ENCODE measurements around the gene DNAJC15.

DNAJC15 gene

GRCh38 chr13:43023289-43023963, at the start of gene DNAJC15:
Gene DNAJC15 (plus strand): TSS chr13:43023586. CDS start chr13:43023627, 41 bp downstream.
- Histone ChIP-seq H3K4me3 (ENCODE audit: low read depth in 1 of 2, low read length in 2 of 2) (peak within 1 kb of the TSS; percentile 87 to 98), H3K9me3 (ENCODE audit: control insufficient read depth in 1 of 2, low read length in 2 of 2) (no peaks in the 10 kb centered on the region), H3K27ac (ENCODE audit: low read depth, low read length) (peak within 1 kb of the TSS; percentile 82), H3K4me1 (ENCODE audit: control insufficient read depth in 1 of 2, insufficient read depth in 2 of 2, low read length in 2 of 2) (peaks cover 20 to 24% of the 10 kb centered on the region in 2 donors), H3K9ac (ENCODE audit: low read depth in 1 of 2, low read length in 2 of 2) (peak within 1 kb of the TSS; percentile 66 to 95), H3K27me3 (ENCODE audit: control insufficient read depth in 1 of 2, insufficient read depth in 2 of 2, low read length in 2 of 2) (no peaks in the 10 kb centered on the region), H3K36me3 (ENCODE audit: control insufficient read depth in 1 of 2, insufficient read depth in 2 of 2, low read length in 2 of 2) (no peaks in the 10 kb centered on the region)

- Histone ChIP-seq H3K4me3 (ENCODE audit: low read depth in 1 of 2, low read length in 2 of 2) (no peak overlapping the region), H3K9ac (ENCODE audit: low read depth in 1 of 2, low read length in 2 of 2) (no peak overlapping the region), H3K36me3 (ENCODE audit: control insufficient read depth in 1 of 2, insufficient read depth in 2 of 2, low read length in 2 of 2) (peaks cover 3 to 4% of the 10 kb centered on the region in 2 donors), H3K27me3 (ENCODE audit: control insufficient read depth in 1 of 2, insufficient read depth in 2 of 2, low read length in 2 of 2) (no peaks in the 10 kb centered on the region), H3K27ac (ENCODE audit: low read depth, low read length) (no peak overlapping the region), H3K4me1 (ENCODE audit: control insufficient read depth in 1 of 2, insufficient read depth in 2 of 2, low read length in 2 of 2) (peaks cover 0 to 1% of the 10 kb centered on the region in 2 donors), H3K9me3 (ENCODE audit: control insufficient read depth in 1 of 2, low read length in 2 of 2) (peaks cover 0 to 3% of the 10 kb centered on the region in 2 donors)
Observed at GRCh38 chr13:42976066-42976465, 47.3 kb upstream of the DNAJC15 start.

GRCh38 chr13:42977219-42977659, 46.1 kb upstream of the DNAJC15 start:
- peaks cover 0 to 3% of the 10 kb centered on the region in 2 donors for H3K9me3 ChIP-seq (ENCODE audit: control insufficient read depth in 1 of 2, low read length in 2 of 2)
- no peak overlapping the region for H3K4me3 ChIP-seq (ENCODE audit: low read depth in 1 of 2, low read length in 2 of 2)
- H3K9ac ChIP-seq (ENCODE audit: low read depth in 1 of 2, low read length in 2 of 2), result no peak overlapping the region
- H3K27me3 ChIP-seq (ENCODE audit: control insufficient read depth in 1 of 2, insufficient read depth in 2 of 2, low read length in 2 of 2), result no peaks in the 10 kb centered on the region
- peaks cover 0 to 4% of the 10 kb centered on the region in 2 donors for H3K36me3 ChIP-seq (ENCODE audit: control insufficient read depth in 1 of 2, insufficient read depth in 2 of 2, low read length in 2 of 2)
- H3K4me1 ChIP-seq (ENCODE audit: control insufficient read depth in 1 of 2, insufficient read depth in 2 of 2, low read length in 2 of 2), result no peaks in the 10 kb centered on the region
- no peak overlapping the region for H3K27ac ChIP-seq (ENCODE audit: low read depth, low read length)

- Histone ChIP-seq H3K27me3 (ENCODE audit: control insufficient read depth in 1 of 2, insufficient read depth in 2 of 2, low read length in 2 of 2) (no peaks in the 10 kb centered on the region), H3K9me3 (ENCODE audit: control insufficient read depth in 1 of 2, low read length in 2 of 2) (peaks cover 0 to 3% of the 10 kb centered on the region in 2 donors), H3K9ac (ENCODE audit: low read depth in 1 of 2, low read length in 2 of 2) (no peak overlapping the region), H3K27ac (ENCODE audit: low read depth, low read length) (no peak overlapping the region), H3K4me1 (ENCODE audit: control insufficient read depth in 1 of 2, insufficient read depth in 2 of 2, low read length in 2 of 2) (peaks cover 10 to 23% of the 10 kb centered on the region in 2 donors), H3K4me3 (ENCODE audit: low read depth in 1 of 2, low read length in 2 of 2) (no peak overlapping the region), H3K36me3 (ENCODE audit: control insufficient read depth in 1 of 2, insufficient read depth in 2 of 2, low read length in 2 of 2) (peaks cover 0 to 4% of the 10 kb centered on the region in 2 donors)
Observed at GRCh38 chr13:42981317-42981716, 42.1 kb upstream of the DNAJC15 start.

GRCh38 chr13:42981853-42982252, 41.5 kb upstream of the DNAJC15 start:
- Histone ChIP-seq H3K9me3 (ENCODE audit: control insufficient read depth in 1 of 2, low read length in 2 of 2) (peaks cover 0 to 3% of the 10 kb centered on the region in 2 donors), H3K4me3 (ENCODE audit: low read depth in 1 of 2, low read length in 2 of 2) (no peak overlapping the region), H3K36me3 (ENCODE audit: control insufficient read depth in 1 of 2, insufficient read depth in 2 of 2, low read length in 2 of 2) (peaks cover 0 to 4% of the 10 kb centered on the region in 2 donors), H3K9ac (ENCODE audit: low read depth in 1 of 2, low read length in 2 of 2) (no peak overlapping the region), H3K27me3 (ENCODE audit: control insufficient read depth in 1 of 2, insufficient read depth in 2 of 2, low read length in 2 of 2) (no peaks in the 10 kb centered on the region), H3K4me1 (ENCODE audit: control insufficient read depth in 1 of 2, insufficient read depth in 2 of 2, low read length in 2 of 2) (peaks cover 10 to 23% of the 10 kb centered on the region in 2 donors), H3K27ac (ENCODE audit: low read depth, low read length) (no peak overlapping the region)

GRCh38 chr13:42984026-42984425, 39.4 kb upstream of the DNAJC15 start:
- no peak overlapping the region for H3K9ac ChIP-seq (ENCODE audit: low read depth in 1 of 2, low read length in 2 of 2)
- no peak overlapping the region for H3K4me3 ChIP-seq (ENCODE audit: low read depth in 1 of 2, low read length in 2 of 2)
- no peaks in the 10 kb centered on the region for H3K27me3 ChIP-seq (ENCODE audit: control insufficient read depth in 1 of 2, insufficient read depth in 2 of 2, low read length in 2 of 2)
- no peaks in the 10 kb centered on the region for H3K36me3 ChIP-seq (ENCODE audit: control insufficient read depth in 1 of 2, insufficient read depth in 2 of 2, low read length in 2 of 2)
- no peak overlapping the region for H3K27ac ChIP-seq (ENCODE audit: low read depth, low read length)
- H3K4me1 ChIP-seq (ENCODE audit: control insufficient read depth in 1 of 2, insufficient read depth in 2 of 2, low read length in 2 of 2), result peaks cover 10 to 24% of the 10 kb centered on the region in 2 donors
- H3K9me3 ChIP-seq (ENCODE audit: control insufficient read depth in 1 of 2, low read length in 2 of 2), result no peaks in the 10 kb centered on the region

- Histone ChIP-seq H3K27ac (ENCODE audit: low read depth, low read length) (no peak overlapping the region), H3K9me3 (ENCODE audit: control insufficient read depth in 1 of 2, low read length in 2 of 2) (no peaks in the 10 kb centered on the region), H3K4me3 (ENCODE audit: low read depth in 1 of 2, low read length in 2 of 2) (peak overlapping the region in 1 of 2 donors; percentile 23), H3K9ac (ENCODE audit: low read depth in 1 of 2, low read length in 2 of 2) (no peak overlapping the region), H3K4me1 (ENCODE audit: control insufficient read depth in 1 of 2, insufficient read depth in 2 of 2, low read length in 2 of 2) (peaks cover 10 to 26% of the 10 kb centered on the region in 2 donors), H3K36me3 (ENCODE audit: control insufficient read depth in 1 of 2, insufficient read depth in 2 of 2, low read length in 2 of 2) (no peaks in the 10 kb centered on the region), H3K27me3 (ENCODE audit: control insufficient read depth in 1 of 2, insufficient read depth in 2 of 2, low read length in 2 of 2) (no peaks in the 10 kb centered on the region)
Observed at GRCh38 chr13:42984691-42985090, 38.7 kb upstream of the DNAJC15 start.

GRCh38 chr13:42985312-42986175, 37.8 kb upstream of the DNAJC15 start:
- H3K4me1 ChIP-seq (ENCODE audit: control insufficient read depth in 1 of 2, insufficient read depth in 2 of 2, low read length in 2 of 2), result peaks cover 18 to 34% of the 10 kb centered on the region in 2 donors
- H3K9ac ChIP-seq (ENCODE audit: low read depth in 1 of 2, low read length in 2 of 2), result peak overlapping the region; percentile 4 to 7
- H3K4me3 ChIP-seq (ENCODE audit: low read depth in 1 of 2, low read length in 2 of 2), result peak overlapping the region; percentile 9 to 49
- no peaks in the 10 kb centered on the region for H3K27me3 ChIP-seq (ENCODE audit: control insufficient read depth in 1 of 2, insufficient read depth in 2 of 2, low read length in 2 of 2)
- peak overlapping the region; percentile 81 for H3K27ac ChIP-seq (ENCODE audit: low read depth, low read length)
- H3K9me3 ChIP-seq (ENCODE audit: control insufficient read depth in 1 of 2, low read length in 2 of 2), result no peaks in the 10 kb centered on the region
- no peaks in the 10 kb centered on the region for H3K36me3 ChIP-seq (ENCODE audit: control insufficient read depth in 1 of 2, insufficient read depth in 2 of 2, low read length in 2 of 2)

GRCh38 chr13:42986176-42986574, 37.2 kb upstream of the DNAJC15 start:
- Histone ChIP-seq H3K27ac (ENCODE audit: low read depth, low read length) (peak overlapping the region; percentile 81), H3K4me3 (ENCODE audit: low read depth in 1 of 2, low read length in 2 of 2) (peak overlapping the region; percentile 9 to 49), H3K4me1 (ENCODE audit: control insufficient read depth in 1 of 2, insufficient read depth in 2 of 2, low read length in 2 of 2) (peaks cover 23 to 41% of the 10 kb centered on the region in 2 donors), H3K27me3 (ENCODE audit: control insufficient read depth in 1 of 2, insufficient read depth in 2 of 2, low read length in 2 of 2) (no peaks in the 10 kb centered on the region), H3K36me3 (ENCODE audit: control insufficient read depth in 1 of 2, insufficient read depth in 2 of 2, low read length in 2 of 2) (no peaks in the 10 kb centered on the region), H3K9me3 (ENCODE audit: control insufficient read depth in 1 of 2, low read length in 2 of 2) (no peaks in the 10 kb centered on the region), H3K9ac (ENCODE audit: low read depth in 1 of 2, low read length in 2 of 2) (peak overlapping the region in 1 of 2 donors; percentile 7)

Data from duodenal mucosa (tissue), 2 donors.